Measurements from ENCODE around the gene SMIM10L2A. TPM values are rescaled to one million over a fixed set of nuclear protein-coding genes. Genes with fewer than 3 reads are reported as not detected.
"Not testable (repeated sequence)": the region's sequence is repeated elsewhere in the genome, so short reads cannot be mapped to it uniquely, and the experiment has no call there.

Gene SMIM10L2A
- total RNA-seq, 4 donors from 2014 or later = 0.83 to 1.6 (median 1.2) TPM

GRCh38 chrX:135395064-135395463 is 26.7 kb upstream of the SMIM10L2A start:
- Histone ChIP-seq H3K27me3 (no peaks in the 10 kb centered on the region), H3K9me3 (no peaks in the 10 kb centered on the region), H3K4me1 (no peaks in the 10 kb centered on the region), H3K4me3 (no peak overlapping the region), H3K27ac (replicated peaks in 1 of 4) (no peak overlapping the region), H3K36me3 (no peaks in the 10 kb centered on the region)
- TF ChIP-seq EP300 (IDR thresholded peaks at IDR 0.05) = no peak
- no peak for TF ChIP-seq POLR2AphosphoS5 (IDR thresholded peaks at IDR 0.05)
- no peak for TF ChIP-seq CTCF (IDR thresholded peaks at IDR 0.05)
- TF ChIP-seq POLR2A (IDR thresholded peaks at IDR 0.05; ENCODE audit: low read depth) = no peak
- intact Hi-C loops (cut with DNase I) = no loop called here
- WGBS = 66% methylated on average over 6 of the region's 6 CpGs
- DNase-seq (ENCODE audit: extremely low spot score) = no peak

GRCh38 chrX:135396109-135396508 is 25.6 kb upstream of the SMIM10L2A start:
- Histone ChIP-seq H3K9me3 (no peaks in the 10 kb centered on the region), H3K27ac (replicated peaks in 1 of 4) (no peak overlapping the region), H3K4me3 (no peak overlapping the region), H3K4me1 (no peaks in the 10 kb centered on the region), H3K27me3 (no peaks in the 10 kb centered on the region), H3K36me3 (no peaks in the 10 kb centered on the region)
- intact Hi-C loops (cut with DNase I) = no loop called here
- DNase-seq (ENCODE audit: extremely low spot score) = no peak
- WGBS = 65% methylated on average over 4 of the region's 4 CpGs
- TF ChIP-seq POLR2AphosphoS5 (IDR thresholded peaks at IDR 0.05) = no peak
- TF ChIP-seq EP300 (IDR thresholded peaks at IDR 0.05) = no peak
- TF ChIP-seq POLR2A (IDR thresholded peaks at IDR 0.05; ENCODE audit: low read depth) = no peak
- TF ChIP-seq CTCF (IDR thresholded peaks at IDR 0.05) = no peak

GRCh38 chrX:135396566-135396965 is 25.2 kb upstream of the SMIM10L2A start:
- no peak for TF ChIP-seq POLR2A (IDR thresholded peaks at IDR 0.05; ENCODE audit: low read depth)
- no peak for TF ChIP-seq POLR2AphosphoS5 (IDR thresholded peaks at IDR 0.05)
- no peak for TF ChIP-seq CTCF (IDR thresholded peaks at IDR 0.05)
- TF ChIP-seq EP300 (IDR thresholded peaks at IDR 0.05) = no peak
- Histone ChIP-seq H3K27ac (replicated peaks in 1 of 4) (no peak overlapping the region), H3K4me3 (no peak overlapping the region), H3K36me3 (no peaks in the 10 kb centered on the region), H3K9me3 (no peaks in the 10 kb centered on the region), H3K27me3 (no peaks in the 10 kb centered on the region), H3K4me1 (no peaks in the 10 kb centered on the region)
- 78% methylated on average over 3 of the region's 3 CpGs for WGBS
- DNase-seq (ENCODE audit: extremely low spot score) = no peak
- intact Hi-C loops (cut with DNase I) = no loop called here

- TF ChIP-seq POLR2AphosphoS5 (IDR thresholded peaks at IDR 0.05) (no peak), CTCF (IDR thresholded peaks at IDR 0.05) (no peak), EP300 (IDR thresholded peaks at IDR 0.05) (no peak), POLR2A (IDR thresholded peaks at IDR 0.05; ENCODE audit: low read depth) (no peak)
- no peaks in the 10 kb centered on the region for H3K27me3 ChIP-seq
- no peaks in the 10 kb centered on the region for H3K4me1 ChIP-seq
- DNase-seq (ENCODE audit: extremely low spot score) = no peak
- intact Hi-C loops (cut with DNase I) = no loop called here
- no peaks in the 10 kb centered on the region for H3K9me3 ChIP-seq
- H3K27ac ChIP-seq (replicated peaks in 1 of 4) = no peak overlapping the region
- WGBS = 78% methylated on average over 2 of the region's 2 CpGs
- H3K4me3 ChIP-seq = no peak overlapping the region
- no peaks in the 10 kb centered on the region for H3K36me3 ChIP-seq
These were observed 24.1 kb upstream of the SMIM10L2A start for GRCh38 chrX:135397652-135398051.

GRCh38 chrX:135403374-135403773 is 18.4 kb upstream of the SMIM10L2A start:
- H3K27me3 ChIP-seq = peaks cover 0 to 6% (median 0%) of the 10 kb centered on the region in 4 donors
- TF ChIP-seq POLR2A (IDR thresholded peaks at IDR 0.05; ENCODE audit: low read depth) (no peak), CTCF (IDR thresholded peaks at IDR 0.05) (no peak), EP300 (IDR thresholded peaks at IDR 0.05) (no peak), POLR2AphosphoS5 (IDR thresholded peaks at IDR 0.05) (no peak)
- H3K4me3 ChIP-seq = no peak overlapping the region
- H3K9me3 ChIP-seq = no peaks in the 10 kb centered on the region
- H3K4me1 ChIP-seq = no peaks in the 10 kb centered on the region
- H3K36me3 ChIP-seq = no peaks in the 10 kb centered on the region
- no peak overlapping the region for H3K27ac ChIP-seq (replicated peaks in 1 of 4)
- intact Hi-C loops (cut with DNase I) = no loop called here
- DNase-seq (ENCODE audit: extremely low spot score) = no peak

DNA sequence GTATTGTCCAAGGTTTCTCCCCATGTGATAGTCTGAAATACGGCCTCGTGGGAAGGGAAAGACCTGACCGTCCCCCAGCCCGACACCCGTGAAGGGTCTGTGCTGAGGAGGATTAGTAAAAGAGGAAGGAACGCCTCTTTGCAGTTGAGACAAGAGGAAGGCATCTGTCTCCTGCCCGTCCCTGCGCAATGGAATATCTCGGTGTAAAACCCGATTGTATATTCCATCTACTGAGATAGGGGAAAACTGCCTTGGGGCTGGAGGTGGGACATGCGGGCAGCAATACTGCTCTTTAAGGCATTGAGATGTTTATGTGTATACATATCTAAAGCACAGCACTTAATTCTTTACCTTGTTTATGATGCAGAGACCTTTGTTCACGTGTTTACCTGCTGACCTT is 15.3 kb upstream of the SMIM10L2A start:
- not testable (repeated sequence) for H3K4me3 ChIP-seq

More for the DNA sequence above, 15.3 kb upstream of the SMIM10L2A start:
- 29% methylated on average over 12 of the region's 12 CpGs for WGBS
- H3K36me3 ChIP-seq; H3K27me3 ChIP-seq; H3K9me3 ChIP-seq; intact Hi-C loops (cut with DNase I); H3K4me1 ChIP-seq; H3K27ac ChIP-seq (replicated peaks in 1 of 4); DNase-seq (ENCODE audit: extremely low spot score): not testable (repeated sequence)

Data from esophagus muscularis mucosa (tissue), 4 donors.